Measurements from ENCODE around the gene PIK3IP1.

GRCh38 chr22:31248138-31248745 lies 44.0 kb downstream of the PIK3IP1 start:
- TF ChIP-seq CTCF (IDR thresholded peaks at IDR 0.05): no peak
- no peak for TF ChIP-seq ZFX (IDR thresholded peaks at IDR 0.05; ENCODE audit: borderline replicate concordance)

Measured in 22Rv1 (cell line).